Vein endothelial cell (primary cell): ENCODE data around the gene SCYGR8. TPM values are rescaled to one million over a fixed set of nuclear protein-coding genes. Genes with fewer than 3 reads are reported as not detected.

Experiments used
- small RNA-seq: library from RNA; depleted of rRNA; stranded (forward); fragments of <200 nt; gene quantifications from one replicate; pipeline ENCODE3, GENCODE V24; 2012
- total RNA-seq: library from RNA; depleted of rRNA; stranded (reverse); fragments of >200 nt; gene quantifications from 2 replicates; pipeline ENCODE4 v1.2.3, GENCODE V29; 2012

The SCYGR8 gene
- not detected in 2 replicates for total RNA-seq

DNA sequence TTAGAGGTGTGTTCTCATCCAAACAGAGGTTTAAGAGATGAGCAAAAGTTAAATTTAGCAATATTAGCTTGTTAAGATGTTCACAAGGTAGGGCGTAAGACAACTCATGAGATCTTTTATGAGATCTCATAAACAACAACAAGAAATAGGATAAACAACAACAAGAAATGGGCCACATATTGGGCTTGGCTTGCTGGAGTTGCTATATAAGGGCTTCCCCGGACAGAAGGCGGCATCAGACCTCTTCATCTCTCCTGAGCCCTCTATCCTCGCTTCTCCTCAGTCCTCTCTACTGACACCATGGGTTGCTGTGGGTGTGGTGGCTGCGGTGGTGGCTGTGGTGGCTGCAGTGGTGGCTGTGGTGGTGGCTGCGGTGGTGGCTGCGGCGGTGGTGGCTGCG, at the start of gene SCYGR8:
TSS of gene SCYGR8 (plus strand) at position 301 of the 400 bp plus-strand sequence. CDS start at position 301, 0 bp downstream.

DNA sequence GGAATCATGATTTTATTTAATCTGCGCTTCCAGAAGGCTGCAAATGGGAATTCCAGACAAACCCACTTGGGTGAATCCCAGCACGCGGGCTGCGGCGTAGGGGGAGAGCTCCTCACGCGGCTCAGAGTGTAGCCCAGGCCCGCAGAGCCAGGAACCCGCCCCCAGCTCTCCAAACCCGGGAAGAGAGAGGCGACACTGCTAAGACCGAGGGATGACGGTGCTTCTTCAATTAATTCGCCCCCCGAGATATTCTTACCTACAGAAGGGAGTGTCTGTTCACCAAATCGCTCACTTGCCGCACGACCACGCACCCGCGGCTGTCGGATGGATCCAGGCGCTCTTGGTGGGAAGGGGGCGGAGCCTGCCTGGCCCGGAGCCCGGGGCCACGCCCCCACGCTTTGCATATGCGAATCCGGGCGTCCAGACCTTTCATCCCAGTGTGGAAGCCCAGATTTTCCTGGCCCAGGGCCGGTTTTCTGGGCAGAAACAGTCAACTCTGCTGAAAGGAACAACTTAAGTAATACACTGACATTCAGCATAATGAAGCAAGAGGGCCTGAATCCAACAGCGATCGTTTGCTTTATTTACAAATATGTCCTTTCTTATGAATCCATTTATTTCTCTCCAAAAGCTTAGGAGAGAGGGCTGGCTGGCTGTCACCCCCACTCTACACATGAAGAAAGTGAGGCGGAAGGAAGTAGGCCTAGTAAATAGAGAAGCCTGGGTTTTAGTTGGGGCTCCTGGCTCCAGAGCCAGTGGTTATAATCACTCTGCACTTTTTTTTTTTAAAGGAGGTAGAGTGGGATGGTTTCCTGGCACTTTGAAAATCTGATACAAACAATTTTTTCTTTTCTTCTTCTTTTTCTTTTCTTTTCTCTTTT, 27.8 kb upstream of the SCYGR8 start, which contains the start of gene SLC19A3:
TSS of gene SLC19A3 (minus strand) at position 342 of the 881 bp plus-strand sequence. CDS start 15,710 bp downstream, outside the sequence.

GRCh38 chr2:227724394-227725039, 21.2 kb upstream of the SCYGR8 start, which contains the start of gene SCYGR6:
Gene SCYGR6 (minus strand): TSS chr2:227724757. CDS start chr2:227724757, 0 bp downstream.

DNA sequence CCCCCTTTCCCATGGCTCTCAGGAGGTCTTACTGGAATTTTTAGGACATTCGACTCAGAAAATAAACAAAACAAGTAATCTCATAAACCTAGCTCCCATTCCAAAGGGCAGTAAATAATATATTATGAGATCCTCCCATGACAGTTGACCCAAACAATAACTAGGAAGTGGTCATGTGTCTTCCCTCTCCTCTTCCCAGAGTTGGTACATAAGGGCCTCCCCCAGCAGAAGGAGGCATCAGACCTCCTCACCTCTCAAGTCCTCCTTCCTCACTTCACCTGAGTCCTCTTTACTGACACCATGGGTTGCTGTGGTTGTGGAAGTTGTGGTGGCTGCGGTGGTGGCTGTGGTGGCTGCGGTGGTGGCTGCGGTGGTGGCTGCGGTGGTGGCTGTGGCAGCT, 17.7 kb upstream of the SCYGR8 start, which contains the start of gene SCYGR7:
TSS of gene SCYGR7 (plus strand) at position 301 of the 400 bp plus-strand sequence. CDS start at position 301, 0 bp downstream.

Small RNA genes within 50 kb of the gene (small RNA-seq; reads per million reads assigned to genes)
- not detected for gene RNA5SP121
- gene SNRPGP8: not detected

Other genes starting within 250 kb of the SCYGR8 start
- gene SCYGR2, start 147.0 kb upstream of the SCYGR8 start, total RNA-seq: not detected in 2 replicates
- not detected in 2 replicates for gene SCYGR3, start 131.1 kb upstream of the SCYGR8 start, total RNA-seq
- not detected in 2 replicates for gene SCYGR4, start 128.4 kb upstream of the SCYGR8 start, total RNA-seq
- gene SCYGR5, start 79.1 kb upstream of the SCYGR8 start, total RNA-seq: not detected in 2 replicates
- 0.33 TPM in 1 of 2 replicates, not detected in the other for gene SLC19A3, start 27.9 kb upstream of the SCYGR8 start, total RNA-seq
- gene SCYGR6, start 21.1 kb upstream of the SCYGR8 start, total RNA-seq: not detected in 2 replicates
- gene SCYGR7, start 17.6 kb upstream of the SCYGR8 start, total RNA-seq: not detected in 2 replicates
- 0.98 and 1.4 TPM in 2 replicates for gene CCL20, start 67.9 kb downstream of the SCYGR8 start, total RNA-seq
- 0.57 and 3.3 TPM in 2 replicates for gene DAW1, start 125.7 kb downstream of the SCYGR8 start, total RNA-seq